ENCODE results near the gene LDLR.
A peak's percentile ranks its signal among the peaks of the same experiment; 100 is the strongest.
"Not testable (repeated sequence)": the region's sequence is repeated elsewhere in the genome, so short reads cannot be mapped to it uniquely, and the experiment has no call there.

Gene LDLR

DNA sequence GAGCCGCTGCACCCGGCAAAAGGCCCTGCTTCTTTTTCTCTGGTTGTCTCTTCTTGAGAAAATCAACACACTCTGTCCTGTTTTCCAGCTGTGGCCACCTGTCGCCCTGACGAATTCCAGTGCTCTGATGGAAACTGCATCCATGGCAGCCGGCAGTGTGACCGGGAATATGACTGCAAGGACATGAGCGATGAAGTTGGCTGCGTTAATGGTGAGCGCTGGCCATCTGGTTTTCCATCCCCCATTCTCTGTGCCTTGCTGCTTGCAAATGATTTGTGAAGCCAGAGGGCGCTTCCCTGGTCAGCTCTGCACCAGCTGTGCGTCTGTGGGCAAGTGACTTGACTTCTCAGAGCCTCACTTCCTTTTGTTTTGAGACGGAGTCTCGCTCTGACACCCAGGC, 17.2 kb downstream of the LDLR start:
- DNase-seq, result peak; percentile 46

DNA sequence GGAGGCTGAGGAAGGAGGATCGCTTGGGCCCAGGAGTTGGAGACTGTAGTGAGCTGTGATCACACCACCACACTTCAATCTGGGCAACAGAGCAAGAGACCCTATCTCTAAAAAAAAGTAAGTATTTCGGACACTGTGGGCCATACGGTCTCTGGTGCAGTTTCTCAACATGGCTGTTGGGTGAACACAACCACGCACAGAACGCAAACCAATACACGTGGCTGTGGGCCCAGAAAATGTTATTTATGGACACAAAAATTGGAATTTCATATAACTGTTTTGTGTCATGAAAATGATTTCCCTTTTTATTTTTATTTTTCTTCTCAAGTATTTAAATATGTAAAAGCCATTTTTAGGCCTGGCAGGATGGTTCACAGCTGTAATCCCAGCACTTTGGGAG, 19.5 kb downstream of the LDLR start:
- no peak for DNase-seq

DNA sequence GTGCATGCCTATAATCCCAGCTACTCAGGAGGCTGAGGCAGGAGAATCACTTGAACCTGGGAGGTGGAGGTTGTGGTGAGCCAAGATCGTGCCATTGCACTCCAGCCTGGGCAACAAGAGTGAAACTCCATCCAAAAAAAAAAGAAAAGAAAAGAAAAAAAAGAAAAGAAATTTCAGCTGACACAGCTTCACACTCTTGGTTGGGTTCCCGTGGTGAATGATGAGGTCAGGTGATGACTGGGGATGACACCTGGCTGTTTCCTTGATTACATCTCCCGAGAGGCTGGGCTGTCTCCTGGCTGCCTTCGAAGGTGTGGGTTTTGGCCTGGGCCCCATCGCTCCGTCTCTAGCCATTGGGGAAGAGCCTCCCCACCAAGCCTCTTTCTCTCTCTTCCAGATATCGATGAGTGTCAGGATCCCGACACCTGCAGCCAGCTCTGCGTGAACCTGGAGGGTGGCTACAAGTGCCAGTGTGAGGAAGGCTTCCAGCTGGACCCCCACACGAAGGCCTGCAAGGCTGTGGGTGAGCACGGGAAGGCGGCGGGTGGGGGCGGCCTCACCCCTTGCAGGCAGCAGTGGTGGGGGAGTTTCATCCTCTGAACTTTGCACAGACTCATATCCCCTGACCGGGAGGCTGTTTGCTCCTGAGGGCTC, 22.0 kb downstream of the LDLR start:
- DNase-seq, result no peak

DNA sequence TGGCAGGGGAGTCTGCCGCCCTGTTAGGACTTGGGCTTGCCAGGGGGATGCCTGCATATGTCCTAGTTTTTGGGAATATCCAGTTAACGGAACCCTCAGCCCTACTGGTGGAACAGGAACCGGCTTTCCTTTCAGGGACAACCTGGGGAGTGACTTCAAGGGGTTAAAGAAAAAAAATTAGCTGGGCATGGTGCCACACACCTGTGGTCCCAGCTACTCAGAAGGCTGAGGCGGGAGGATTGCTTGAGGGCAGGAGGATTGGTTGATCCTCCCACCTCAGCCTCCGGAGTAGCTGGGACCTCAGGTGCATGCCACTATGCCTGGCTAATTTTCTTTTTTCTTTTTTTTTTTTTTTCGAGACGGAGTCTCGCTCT, 22.5 kb downstream of the LDLR start:
- no peak for DNase-seq

DNA sequence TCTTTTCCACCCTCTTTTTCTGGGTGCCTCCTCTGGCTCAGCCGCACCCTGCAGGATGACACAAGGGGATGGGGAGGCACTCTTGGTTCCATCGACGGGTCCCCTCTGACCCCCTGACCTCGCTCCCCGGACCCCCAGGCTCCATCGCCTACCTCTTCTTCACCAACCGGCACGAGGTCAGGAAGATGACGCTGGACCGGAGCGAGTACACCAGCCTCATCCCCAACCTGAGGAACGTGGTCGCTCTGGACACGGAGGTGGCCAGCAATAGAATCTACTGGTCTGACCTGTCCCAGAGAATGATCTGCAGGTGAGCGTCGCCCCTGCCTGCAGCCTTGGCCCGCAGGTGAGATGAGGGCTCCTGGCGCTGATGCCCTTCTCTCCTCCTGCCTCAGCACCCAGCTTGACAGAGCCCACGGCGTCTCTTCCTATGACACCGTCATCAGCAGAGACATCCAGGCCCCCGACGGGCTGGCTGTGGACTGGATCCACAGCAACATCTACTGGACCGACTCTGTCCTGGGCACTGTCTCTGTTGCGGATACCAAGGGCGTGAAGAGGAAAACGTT, 24.0 kb downstream of the LDLR start:
- DNase-seq, result no peak

DNA sequence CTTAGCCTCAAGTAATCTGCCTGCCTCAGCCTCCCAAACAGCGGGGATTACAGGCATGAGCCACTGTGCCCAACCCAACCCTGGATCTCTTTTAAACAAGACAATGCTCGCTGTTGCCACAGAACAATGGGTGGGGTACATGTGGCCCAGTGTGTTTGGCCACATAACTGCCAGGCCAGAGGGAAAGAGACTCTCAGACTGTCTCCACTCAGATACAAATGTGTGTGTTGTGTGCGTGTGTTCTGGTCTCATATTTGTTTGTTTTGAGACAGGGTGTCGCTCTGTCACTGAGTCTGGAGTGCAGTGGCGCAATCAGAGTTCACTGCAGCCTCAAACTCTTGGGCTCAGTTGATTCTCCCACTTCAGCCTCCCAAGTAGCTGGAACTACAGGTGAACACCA, 25.8 kb downstream of the LDLR start:
- DNase-seq, result no peak

DNA sequence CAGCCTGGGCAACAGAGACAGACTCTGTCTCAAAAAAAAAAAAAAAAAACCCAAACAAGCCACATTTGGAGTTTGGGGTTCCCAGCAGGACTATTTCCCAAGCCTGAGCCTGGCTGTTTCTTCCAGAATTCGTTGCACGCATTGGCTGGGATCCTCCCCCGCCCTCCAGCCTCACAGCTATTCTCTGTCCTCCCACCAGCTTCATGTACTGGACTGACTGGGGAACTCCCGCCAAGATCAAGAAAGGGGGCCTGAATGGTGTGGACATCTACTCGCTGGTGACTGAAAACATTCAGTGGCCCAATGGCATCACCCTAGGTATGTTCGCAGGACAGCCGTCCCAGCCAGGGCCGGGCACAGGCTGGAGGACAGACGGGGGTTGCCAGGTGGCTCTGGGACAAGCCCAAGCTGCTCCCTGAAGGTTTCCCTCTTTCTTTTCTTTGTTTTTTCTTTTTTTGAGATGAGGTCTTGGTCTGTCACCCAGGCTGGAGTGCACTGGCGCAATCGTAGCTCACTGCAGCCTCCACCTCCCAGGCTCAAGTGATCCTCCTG, 26.7 kb downstream of the LDLR start:
- no peak for DNase-seq

DNA sequence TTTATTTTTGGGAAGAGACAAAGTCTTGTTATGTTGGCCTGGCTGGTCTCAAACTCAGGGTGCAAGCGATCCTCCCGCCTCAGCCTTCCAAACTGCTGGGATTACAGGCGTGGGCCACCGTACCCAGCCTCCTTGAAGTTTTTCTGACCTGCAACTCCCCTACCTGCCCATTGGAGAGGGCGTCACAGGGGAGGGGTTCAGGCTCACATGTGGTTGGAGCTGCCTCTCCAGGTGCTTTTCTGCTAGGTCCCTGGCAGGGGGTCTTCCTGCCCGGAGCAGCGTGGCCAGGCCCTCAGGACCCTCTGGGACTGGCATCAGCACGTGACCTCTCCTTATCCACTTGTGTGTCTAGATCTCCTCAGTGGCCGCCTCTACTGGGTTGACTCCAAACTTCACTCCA, 27.2 kb downstream of the LDLR start:
- DNase-seq, result no peak

DNA sequence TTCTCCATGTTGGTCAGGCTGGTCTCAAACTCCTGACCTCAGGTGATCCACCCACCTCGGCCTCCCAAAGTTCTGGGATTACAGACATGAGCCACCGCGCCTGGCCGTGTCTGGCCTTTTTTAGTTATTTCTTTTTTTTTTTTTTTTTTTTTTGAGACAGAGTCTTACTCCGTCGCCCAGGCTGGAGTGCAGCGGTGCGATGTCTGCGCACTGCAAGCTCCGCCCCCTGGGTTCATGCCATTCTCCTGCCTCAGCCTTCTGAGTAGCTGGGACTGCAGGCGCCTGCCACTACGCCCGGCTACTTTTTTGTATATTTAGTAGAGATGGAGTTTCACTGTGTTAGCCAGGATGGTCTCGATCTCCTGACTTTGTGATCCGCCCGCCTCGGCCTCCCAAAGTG, 32.7 kb downstream of the LDLR start:
- not testable (repeated sequence) for DNase-seq

DNA sequence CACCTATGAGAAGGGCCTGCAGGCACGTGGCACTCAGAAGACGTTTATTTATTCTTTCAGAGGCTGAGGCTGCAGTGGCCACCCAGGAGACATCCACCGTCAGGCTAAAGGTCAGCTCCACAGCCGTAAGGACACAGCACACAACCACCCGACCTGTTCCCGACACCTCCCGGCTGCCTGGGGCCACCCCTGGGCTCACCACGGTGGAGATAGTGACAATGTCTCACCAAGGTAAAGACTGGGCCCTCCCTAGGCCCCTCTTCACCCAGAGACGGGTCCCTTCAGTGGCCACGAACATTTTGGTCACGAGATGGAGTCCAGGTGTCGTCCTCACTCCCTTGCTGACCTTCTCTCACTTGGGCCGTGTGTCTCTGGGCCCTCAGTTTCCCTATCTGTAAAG, 33.9 kb downstream of the LDLR start:
- DNase-seq, result no peak

DNA sequence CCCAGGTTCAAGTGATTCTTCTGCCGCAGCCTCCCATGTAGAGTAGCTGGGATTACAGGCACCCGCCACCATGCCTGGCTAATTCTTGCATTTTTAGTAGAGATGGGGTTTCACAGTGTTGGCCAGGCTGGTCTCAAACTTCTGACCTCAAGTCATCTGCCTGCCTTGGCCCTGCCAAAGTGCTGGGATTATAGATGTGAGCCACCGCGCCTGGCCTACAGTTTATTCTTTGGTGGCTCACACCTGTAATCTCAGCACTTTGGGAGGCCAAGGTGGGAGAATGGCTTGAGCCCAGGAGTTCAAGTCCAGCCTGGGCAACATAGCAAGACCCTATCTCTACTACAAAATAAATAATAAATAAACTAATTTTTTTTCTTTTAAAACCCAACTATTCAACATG, 34.9 kb downstream of the LDLR start:
- not testable (repeated sequence) for DNase-seq

DNA sequence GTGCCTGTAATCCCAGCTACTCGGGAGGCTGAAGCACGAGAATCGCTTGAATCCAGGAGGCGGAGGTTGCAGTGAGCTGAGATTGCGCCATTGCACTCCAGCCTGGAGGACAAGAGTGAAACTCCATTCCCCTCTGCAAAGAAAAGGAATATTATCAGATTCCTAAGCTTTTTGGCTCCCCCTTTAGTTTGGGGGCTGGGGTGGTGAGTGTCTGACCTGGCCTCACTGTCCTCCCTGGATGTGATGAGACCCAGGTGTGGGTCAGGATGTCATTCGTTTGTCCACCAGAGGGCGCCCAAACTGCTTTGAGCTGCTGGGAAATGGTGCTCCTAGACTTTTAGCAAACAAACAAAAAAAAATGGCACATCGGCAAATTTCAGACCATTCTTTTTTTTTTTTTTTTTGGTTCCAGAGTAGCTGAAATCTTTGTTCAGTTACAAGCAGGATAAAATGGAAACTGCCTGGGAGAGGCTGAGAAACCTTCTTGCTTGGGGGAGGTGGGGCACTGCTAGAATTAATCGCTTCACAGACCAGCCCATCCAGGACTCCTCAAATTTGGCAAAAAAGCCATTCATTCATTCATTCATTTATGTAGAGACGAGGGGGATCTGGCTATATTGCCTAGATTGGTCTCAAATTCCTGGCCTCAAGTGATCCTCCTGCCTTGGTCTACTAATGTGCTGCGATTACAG, 36.9 kb downstream of the LDLR start:
- DNase-seq, result peak; percentile 47

DNA sequence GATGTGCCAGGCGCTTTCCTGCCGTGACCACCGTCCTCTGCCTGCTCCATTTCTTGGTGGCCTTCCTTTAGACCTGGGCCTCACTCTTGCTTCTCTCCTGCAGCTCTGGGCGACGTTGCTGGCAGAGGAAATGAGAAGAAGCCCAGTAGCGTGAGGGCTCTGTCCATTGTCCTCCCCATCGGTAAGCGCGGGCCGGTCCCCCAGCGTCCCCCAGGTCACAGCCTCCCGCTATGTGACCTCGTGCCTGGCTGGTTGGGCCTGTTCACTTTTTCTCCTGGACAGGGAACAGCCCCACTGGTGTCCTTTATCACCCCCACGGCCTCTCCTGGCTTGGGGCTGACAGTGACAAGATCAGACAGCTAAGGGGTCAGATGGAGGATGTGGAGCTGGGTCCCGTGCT, 38.6 kb downstream of the LDLR start:
- no peak for DNase-seq

DNA sequence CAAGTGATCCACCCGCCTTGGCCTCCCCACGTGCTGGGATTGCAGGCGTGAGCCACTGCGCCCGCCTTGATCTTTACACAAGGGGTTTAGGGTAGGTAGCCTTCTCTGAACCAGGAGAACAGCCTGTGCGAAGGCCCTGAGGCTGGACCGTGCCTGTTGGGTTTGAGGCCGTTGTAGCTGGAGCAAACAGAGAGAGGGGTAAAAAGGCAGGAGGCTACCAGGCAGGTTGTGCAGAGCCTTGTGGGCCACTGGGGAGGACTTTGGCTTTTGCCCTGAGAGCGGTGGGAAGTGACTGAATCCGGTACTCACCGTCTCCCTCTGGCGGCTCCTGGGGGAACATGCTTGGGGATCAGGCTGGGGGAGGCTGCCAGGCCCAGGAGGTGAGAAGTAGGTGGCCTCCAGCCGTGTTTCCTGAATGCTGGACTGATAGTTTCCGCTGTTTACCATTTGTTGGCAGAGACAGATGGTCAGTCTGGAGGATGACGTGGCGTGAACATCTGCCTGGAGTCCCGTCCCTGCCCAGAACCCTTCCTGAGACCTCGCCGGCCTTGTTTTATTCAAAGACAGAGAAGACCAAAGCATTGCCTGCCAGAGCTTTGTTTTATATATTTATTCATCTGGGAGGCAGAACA, 41.7 kb downstream of the LDLR start:
- DNase-seq, result peak; percentile 83

DNA sequence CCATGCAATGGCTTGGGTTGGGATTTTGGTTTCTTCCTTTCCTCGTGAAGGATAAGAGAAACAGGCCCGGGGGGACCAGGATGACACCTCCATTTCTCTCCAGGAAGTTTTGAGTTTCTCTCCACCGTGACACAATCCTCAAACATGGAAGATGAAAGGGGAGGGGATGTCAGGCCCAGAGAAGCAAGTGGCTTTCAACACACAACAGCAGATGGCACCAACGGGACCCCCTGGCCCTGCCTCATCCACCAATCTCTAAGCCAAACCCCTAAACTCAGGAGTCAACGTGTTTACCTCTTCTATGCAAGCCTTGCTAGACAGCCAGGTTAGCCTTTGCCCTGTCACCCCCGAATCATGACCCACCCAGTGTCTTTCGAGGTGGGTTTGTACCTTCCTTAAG, 42.2 kb downstream of the LDLR start:
- no peak for DNase-seq

DNA sequence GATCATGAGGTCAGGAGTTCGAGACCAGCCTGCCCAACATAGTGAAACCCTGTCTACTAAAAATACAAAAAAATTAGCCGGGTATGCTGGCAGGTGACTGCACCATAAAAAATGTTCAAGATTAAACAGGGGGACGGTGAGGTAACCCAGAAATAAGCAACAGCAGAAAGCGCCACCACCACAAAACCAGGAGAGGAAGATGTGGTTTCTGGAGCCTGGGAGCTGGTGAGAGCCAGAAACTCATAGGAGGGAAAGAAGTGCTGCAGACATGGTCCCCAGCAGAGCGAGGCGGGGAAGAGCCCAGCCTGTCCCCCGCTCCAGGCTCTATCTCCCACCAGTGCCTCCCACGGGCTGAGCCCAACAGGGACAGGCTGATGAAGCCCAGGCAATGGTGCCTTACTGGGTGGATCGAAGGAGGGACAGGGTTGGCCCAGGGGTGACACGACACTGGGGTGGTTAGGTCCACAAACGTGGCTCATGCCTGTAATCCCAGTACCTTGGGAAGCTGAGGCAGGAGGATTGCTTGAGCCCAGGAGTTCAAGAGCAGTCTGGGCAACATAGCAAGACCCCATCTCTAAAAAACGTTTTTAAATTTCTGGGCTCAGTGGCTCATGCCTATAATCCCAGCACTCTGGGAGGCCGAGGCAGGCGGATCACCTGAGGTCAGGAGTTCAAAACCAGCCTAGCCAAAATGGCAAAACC, 47.3 kb downstream of the LDLR start:
- peak; percentile 46 for DNase-seq

DNA sequence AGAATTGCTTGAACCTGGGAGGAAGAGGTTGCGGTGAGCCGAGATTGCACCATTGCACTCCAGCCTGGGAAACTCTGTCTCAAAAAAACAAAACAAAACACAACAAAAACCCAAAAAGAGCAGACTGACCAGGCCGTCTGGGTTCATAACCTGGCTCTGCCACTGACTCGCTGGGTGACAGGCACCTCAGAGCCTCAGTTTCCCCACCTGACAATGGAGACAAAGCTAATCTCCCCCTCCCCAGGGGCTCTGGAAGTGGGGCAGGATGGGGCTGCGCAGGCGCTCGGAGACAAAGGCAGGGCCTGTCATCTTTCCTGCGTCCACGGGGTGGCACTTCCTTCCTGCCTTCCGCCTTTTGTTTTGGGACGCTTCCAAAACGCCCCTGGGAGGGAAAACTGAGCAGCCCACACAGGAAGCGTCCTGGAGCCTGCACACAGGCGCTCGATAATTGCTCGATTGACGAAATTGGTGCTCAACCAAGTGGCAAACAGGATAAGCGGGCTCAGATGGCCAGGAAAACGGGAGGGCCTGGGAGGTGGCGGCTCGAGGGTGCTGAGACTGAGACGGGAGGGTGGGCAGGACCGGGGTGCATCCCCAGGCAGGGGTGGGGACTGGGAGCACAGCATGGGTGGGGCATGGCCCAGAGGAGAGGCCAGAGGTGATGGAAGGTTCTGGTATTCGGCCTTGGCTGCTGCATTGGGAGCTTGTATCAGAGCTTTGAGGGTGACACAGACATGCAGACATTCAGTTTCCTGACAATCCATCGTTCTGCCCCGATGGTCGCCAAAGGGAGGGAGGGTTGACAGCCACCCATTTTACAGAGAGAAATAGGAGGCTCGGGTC, 48.5 kb downstream of the LDLR start:
- DNase-seq, result peak; percentile 73

DNA sequence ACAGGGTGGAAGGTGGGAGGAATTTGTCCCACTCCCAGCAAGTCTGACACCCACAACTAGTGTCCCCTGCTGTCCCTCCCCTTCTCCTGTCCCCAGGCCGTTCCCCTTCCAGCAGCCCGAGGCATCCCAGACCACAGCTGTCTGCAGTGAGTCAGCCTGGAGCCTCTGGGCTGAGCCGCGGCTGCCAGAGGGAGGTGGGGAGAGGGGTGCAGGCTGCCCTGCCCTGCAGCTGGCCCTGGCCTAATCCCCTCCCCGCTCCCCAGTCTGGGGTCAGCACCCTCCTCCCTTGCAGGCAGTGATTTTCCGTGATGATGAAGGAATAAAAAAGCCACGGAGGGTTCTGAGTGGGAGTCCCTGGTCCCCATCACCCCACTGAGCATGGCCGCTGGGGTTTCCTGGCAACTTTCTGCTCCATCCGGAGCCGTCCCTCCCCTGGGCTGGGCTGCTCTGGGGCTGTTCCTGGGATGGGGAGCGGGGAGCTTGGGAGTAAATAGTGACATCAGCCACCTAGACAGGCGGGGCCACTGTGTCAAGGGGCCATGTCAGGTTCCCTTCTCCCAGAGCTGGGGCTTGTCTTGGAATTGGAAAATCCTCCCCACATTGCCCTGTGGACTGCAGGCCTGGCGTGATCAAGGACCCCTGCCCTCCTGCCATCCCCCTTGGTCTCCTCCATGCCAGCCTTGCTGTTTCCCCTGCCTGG, 49.5 kb downstream of the LDLR start:
- peak; percentile 72 for DNase-seq

DNA sequence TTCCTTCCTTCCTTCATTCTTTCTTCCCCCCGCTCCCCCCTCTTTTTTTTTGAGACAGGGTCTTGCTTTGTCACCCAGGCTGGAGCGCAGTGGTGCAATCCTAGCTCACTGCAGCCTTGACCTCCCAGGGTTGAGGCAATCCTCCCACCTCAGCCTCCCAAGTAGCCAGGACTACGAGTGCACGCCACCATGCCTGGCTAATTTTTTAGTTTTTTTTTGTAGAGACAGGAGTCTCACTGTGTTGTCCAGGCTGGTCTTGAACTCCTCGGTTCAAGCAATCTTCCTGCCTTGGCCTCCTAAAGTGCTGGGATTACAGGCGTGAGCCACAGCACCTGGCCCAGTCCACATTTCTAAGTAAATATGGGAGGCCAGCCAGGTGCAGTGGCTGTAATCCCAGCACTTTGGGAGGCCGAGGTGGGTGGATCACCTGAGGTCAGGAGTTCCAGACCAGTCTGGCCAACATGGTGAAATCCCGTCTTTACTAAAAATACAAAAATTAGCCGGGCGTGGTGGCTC, 50.8 kb downstream of the LDLR start:
- not testable (repeated sequence) for DNase-seq

DNA sequence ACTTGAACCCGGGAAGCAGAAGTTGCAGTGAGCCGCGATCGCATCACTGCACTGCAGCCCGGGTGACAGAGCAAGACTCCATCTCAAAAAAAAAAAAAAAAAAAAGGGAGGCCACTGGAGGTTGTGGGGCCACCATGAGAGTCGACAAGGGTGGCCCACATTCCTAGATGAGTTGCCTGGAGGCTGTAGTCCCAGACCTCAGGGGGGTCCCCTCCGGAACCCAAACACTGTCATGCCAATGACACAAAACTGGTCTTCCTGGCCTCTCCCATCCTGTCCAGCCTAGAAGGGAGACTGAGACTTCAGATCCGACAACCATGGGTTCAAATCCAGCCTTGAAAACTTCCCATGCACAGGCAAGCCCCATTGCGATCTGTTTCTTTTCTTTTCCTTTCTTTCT, 51.6 kb downstream of the LDLR start:
- no peak for DNase-seq

DNA sequence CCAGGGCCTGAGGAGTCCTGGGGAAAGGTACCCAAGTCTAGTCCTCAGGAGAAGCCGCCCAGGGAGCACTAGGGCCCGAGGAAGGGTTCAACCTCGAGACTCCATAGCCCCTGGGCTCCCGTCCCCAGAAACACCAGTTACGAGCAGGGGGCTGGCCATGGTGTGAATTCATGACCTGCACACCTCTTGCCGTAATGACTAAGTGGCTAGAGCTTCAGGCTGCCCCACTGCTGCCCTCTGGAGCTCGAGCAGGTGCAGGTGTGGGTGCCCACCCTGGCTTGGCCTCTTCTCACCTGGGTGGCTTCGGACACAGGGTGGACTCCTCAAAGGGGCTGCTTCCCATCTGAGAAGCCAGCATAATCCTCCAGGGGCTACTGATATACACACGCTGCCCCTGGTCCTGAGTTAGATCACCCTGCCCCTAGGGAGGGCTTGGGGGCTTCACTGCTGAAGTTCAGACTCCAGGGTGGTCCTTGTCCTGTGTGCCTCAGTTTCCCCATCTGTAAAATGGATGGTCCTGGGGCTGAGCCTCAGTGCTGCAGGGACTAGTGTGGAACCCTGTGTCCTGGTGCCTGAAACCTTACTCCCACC, 52.8 kb downstream of the LDLR start:
- no peak for DNase-seq

Data from MV-4-11 (cell line).